ENCODE measurements around the gene MEX3C.

The MEX3C gene

DNA sequence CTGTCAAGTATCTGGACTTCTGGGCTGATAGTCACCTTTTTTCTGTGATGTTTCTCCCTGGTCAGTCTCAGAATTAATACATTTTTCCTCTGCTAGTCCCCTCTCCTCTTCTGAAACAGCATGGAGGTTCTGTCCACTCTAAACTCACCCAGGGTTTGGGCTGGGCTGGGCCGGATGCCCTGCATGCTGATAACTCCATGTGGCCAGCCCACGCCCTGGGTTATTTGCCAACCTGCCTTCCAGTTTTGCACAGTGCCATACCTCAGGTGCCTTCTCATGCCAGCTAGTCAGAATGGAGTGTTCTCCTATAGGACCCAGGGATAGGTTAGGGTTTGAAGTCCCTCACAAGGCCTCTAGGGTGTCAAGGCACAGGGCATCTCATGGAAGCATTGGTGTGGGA is 32.2 kb downstream of the MEX3C start:
- H3K27me3 ChIP-seq (ENCODE audit: insufficient read depth, low read length) = no peaks in the 10 kb centered on the region
- peaks cover 41% of the 10 kb centered on the region for H3K4me1 ChIP-seq (ENCODE audit: insufficient read depth, low read length)
- no peak overlapping the region for H3K27ac ChIP-seq (ENCODE audit: low read length)
- H3K9me3 ChIP-seq (ENCODE audit: insufficient read depth, low read depth, low read length) = no peaks in the 10 kb centered on the region
- H3K9ac ChIP-seq (ENCODE audit: low read depth, low read length) = no peak overlapping the region
- no peaks in the 10 kb centered on the region for H3K36me3 ChIP-seq (ENCODE audit: insufficient read depth, low read depth, low read length)
- no peak overlapping the region for H3K4me3 ChIP-seq (ENCODE audit: low read length)

DNA sequence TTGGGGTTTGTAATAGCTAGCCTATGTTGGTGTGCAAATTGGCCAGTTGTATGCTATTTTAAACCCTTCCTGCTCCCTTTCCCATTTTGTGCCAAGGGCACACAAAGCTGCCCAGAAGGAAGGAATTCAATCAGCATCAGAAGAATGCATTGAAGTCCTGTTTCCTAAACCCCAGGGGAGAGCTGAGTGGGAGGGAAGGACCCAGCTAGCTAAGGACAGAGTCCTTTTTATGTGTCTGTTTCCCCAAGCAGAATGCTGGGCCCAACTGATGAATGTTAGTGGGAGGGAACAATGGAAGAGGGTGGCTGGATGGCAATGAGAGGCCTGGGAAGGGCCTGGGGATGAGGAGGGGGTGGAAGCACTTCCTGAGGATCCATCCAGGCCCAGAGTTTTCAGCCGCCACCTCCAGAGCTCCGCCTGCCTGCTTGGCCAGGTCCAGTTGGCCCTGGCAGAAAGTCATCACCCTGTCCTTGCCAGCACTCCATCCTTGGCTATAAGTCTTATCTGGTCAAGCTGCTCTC is 32.7 kb downstream of the MEX3C start:
- no peak overlapping the region for H3K9ac ChIP-seq (ENCODE audit: low read depth, low read length)

DNA sequence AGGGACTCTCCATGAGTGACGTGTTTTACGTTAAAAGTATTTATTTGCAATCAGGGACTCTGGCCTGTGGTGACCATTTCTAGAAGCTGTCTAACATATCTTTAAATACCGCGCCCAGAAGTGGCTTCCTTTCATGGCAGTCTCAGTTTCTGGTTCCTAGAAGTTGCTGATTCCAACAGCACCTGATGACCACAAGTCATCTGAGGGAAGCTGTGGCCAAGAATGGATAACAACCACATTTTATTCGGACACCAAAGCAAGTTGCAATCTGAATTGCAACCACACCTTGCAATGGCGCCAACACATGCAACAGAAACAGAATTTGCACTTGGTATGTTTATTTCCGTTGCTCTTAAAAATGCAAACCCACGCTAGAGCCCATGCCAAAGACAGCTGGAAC is 33.1 kb downstream of the MEX3C start:
- Histone ChIP-seq H3K4me1 (ENCODE audit: insufficient read depth, low read length) (peaks cover 38% of the 10 kb centered on the region), H3K27ac (ENCODE audit: low read length) (no peak overlapping the region)

More for the DNA sequence above, 32.7 kb downstream of the MEX3C start:
- H3K4me1 ChIP-seq (ENCODE audit: insufficient read depth, low read length) = peaks cover 41% of the 10 kb centered on the region
- no peaks in the 10 kb centered on the region for H3K9me3 ChIP-seq (ENCODE audit: insufficient read depth, low read depth, low read length)
- H3K36me3 ChIP-seq (ENCODE audit: insufficient read depth, low read depth, low read length) = no peaks in the 10 kb centered on the region
- H3K27ac ChIP-seq (ENCODE audit: low read length) = no peak overlapping the region
- no peaks in the 10 kb centered on the region for H3K27me3 ChIP-seq (ENCODE audit: insufficient read depth, low read length)
- H3K4me3 ChIP-seq (ENCODE audit: low read length) = no peak overlapping the region

DNA sequence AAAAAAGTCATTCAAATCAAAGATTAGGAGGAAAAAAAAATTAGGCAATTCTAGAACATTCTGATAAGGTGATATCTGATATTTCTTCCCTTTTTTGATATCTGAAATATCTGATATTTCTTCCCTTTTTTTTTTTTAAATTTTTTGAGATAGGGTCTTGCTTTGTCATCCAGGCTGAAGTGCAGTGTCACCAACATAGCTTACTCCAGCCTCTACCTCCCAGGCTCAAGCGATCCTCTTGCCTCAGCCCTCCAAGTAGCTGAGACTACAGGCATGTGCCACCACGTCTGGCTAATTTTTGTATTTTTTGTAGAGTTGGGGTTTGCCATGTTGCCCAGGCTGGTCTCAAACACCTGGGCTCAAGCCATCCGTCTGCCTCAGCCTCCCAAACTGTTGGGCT is 33.9 kb downstream of the MEX3C start:
- H3K9ac ChIP-seq (ENCODE audit: low read depth, low read length) = no peak overlapping the region
- H3K27me3 ChIP-seq (ENCODE audit: insufficient read depth, low read length) = no peaks in the 10 kb centered on the region
- H3K27ac ChIP-seq (ENCODE audit: low read length) = no peak overlapping the region
- H3K9me3 ChIP-seq (ENCODE audit: insufficient read depth, low read depth, low read length) = no peaks in the 10 kb centered on the region
- no peaks in the 10 kb centered on the region for H3K36me3 ChIP-seq (ENCODE audit: insufficient read depth, low read depth, low read length)
- peaks cover 32% of the 10 kb centered on the region for H3K4me1 ChIP-seq (ENCODE audit: insufficient read depth, low read length)
- no peak overlapping the region for H3K4me3 ChIP-seq (ENCODE audit: low read length)

More for the DNA sequence above, 33.1 kb downstream of the MEX3C start:
- Histone ChIP-seq H3K9me3 (ENCODE audit: insufficient read depth, low read depth, low read length) (no peaks in the 10 kb centered on the region), H3K27me3 (ENCODE audit: insufficient read depth, low read length) (no peaks in the 10 kb centered on the region), H3K36me3 (ENCODE audit: insufficient read depth, low read depth, low read length) (no peaks in the 10 kb centered on the region), H3K9ac (ENCODE audit: low read depth, low read length) (no peak overlapping the region), H3K4me3 (ENCODE audit: low read length) (no peak overlapping the region)

DNA sequence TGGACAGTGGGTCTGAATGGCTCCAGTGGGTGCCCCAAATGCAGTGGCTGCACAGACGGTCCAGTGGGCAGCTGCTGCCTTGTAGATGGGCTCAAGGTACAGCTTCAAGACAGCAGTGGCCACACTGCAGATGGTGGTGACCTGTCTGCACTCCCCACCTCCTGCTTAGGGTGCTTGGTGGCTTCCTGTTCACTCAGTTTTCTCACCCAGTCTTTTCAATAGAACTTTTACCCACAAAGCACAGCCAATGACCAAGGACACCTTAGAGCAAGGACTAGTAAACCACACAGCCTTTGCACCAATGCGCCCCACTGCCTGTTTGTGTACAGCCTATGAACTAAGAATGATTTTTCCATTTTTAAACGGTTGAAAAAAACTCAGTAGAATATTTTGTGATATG is 34.9 kb downstream of the MEX3C start:
- Histone ChIP-seq H3K36me3 (ENCODE audit: insufficient read depth, low read depth, low read length) (no peaks in the 10 kb centered on the region), H3K9me3 (ENCODE audit: insufficient read depth, low read depth, low read length) (no peaks in the 10 kb centered on the region), H3K9ac (ENCODE audit: low read depth, low read length) (no peak overlapping the region), H3K4me3 (ENCODE audit: low read length) (no peak overlapping the region), H3K4me1 (ENCODE audit: insufficient read depth, low read length) (peaks cover 27% of the 10 kb centered on the region), H3K27ac (ENCODE audit: low read length) (no peak overlapping the region), H3K27me3 (ENCODE audit: insufficient read depth, low read length) (no peaks in the 10 kb centered on the region)

DNA sequence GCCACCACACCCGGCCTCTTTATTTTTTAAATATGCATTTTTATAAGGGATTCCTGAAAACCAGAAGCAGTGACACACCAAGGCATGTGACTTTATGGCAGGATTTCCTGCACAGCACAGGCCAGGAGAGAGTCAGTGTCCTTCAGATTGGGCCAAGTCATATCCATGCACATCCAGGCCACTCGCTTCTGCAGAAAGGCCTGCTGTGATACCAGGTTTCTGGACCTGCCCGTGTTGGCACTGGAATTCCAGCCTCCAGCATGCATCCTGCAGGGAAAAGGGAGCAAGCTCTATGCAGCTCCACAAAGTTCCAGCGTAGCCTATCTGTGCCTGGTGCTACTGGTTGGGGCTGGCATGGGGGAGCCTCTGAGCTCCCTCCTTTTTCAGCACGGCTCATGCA is 36.8 kb downstream of the MEX3C start:
- no peak overlapping the region for H3K4me3 ChIP-seq (ENCODE audit: low read length)
- no peaks in the 10 kb centered on the region for H3K9me3 ChIP-seq (ENCODE audit: insufficient read depth, low read depth, low read length)

DNA sequence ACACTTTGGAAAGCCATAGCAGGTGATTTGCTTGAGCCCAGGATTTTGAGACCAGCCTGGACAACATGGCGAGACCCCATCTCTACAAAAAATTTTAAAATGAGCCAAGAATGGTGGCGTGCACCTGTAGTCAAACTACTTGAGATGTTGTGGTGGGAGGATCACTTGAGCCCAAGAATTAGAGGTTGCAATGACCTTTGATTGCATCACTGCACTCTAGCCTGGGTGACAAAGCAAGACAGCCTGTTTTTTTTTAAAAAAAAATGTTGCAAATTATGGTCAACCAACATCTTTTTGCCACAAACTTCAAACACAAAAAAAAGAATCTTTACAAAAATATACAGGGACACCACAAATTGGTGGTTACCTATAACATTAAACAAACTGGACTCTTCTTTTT is 40.3 kb downstream of the MEX3C start:
- Histone ChIP-seq H3K9me3 (ENCODE audit: insufficient read depth, low read depth, low read length) (no peaks in the 10 kb centered on the region), H3K27ac (ENCODE audit: low read length) (no peak overlapping the region), H3K36me3 (ENCODE audit: insufficient read depth, low read depth, low read length) (no peaks in the 10 kb centered on the region), H3K4me3 (ENCODE audit: low read length) (no peak overlapping the region), H3K27me3 (ENCODE audit: insufficient read depth, low read length) (no peaks in the 10 kb centered on the region), H3K4me1 (ENCODE audit: insufficient read depth, low read length) (no peaks in the 10 kb centered on the region), H3K9ac (ENCODE audit: low read depth, low read length) (no peak overlapping the region)

More for the DNA sequence above, 36.8 kb downstream of the MEX3C start:
- Histone ChIP-seq H3K36me3 (ENCODE audit: insufficient read depth, low read depth, low read length) (no peaks in the 10 kb centered on the region), H3K9ac (ENCODE audit: low read depth, low read length) (no peak overlapping the region), H3K27ac (ENCODE audit: low read length) (no peak overlapping the region), H3K4me1 (ENCODE audit: insufficient read depth, low read length) (peaks cover 18% of the 10 kb centered on the region), H3K27me3 (ENCODE audit: insufficient read depth, low read length) (no peaks in the 10 kb centered on the region)

DNA sequence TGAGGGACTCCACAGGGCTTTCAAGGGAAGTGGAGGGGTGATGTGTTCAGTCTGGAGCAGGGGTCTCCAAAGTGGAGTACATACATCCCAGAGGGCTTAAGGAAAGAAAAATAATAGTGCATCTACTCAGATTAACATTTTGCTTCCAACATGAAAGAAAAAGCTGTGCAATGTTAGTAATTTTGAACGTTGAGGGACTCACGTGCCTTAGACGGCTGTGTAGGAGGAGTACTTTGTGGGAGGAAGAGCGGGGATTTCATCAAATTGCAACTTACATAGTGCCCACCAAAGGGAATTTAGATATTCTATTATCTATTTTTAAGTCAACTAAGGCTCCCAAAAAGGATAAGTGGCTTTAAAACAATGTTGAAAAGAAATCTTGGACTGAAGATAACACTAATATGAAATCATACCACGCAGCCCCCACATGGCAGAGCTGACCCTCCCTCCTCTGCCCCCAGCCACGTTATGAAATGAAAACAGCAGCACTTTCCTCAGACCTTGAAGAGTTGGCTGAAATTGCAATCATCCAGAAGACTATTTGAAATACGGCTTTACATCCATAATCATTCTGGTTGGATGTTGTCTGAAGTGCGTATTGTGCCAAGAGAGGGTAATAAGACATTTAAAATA is 42.9 kb downstream of the MEX3C start:
- Histone ChIP-seq H3K9ac (ENCODE audit: low read depth, low read length) (no peak overlapping the region), H3K9me3 (ENCODE audit: insufficient read depth, low read depth, low read length) (no peaks in the 10 kb centered on the region), H3K4me1 (ENCODE audit: insufficient read depth, low read length) (no peaks in the 10 kb centered on the region), H3K4me3 (ENCODE audit: low read length) (no peak overlapping the region), H3K27me3 (ENCODE audit: insufficient read depth, low read length) (no peaks in the 10 kb centered on the region), H3K27ac (ENCODE audit: low read length) (no peak overlapping the region), H3K36me3 (ENCODE audit: insufficient read depth, low read depth, low read length) (no peaks in the 10 kb centered on the region)

DNA sequence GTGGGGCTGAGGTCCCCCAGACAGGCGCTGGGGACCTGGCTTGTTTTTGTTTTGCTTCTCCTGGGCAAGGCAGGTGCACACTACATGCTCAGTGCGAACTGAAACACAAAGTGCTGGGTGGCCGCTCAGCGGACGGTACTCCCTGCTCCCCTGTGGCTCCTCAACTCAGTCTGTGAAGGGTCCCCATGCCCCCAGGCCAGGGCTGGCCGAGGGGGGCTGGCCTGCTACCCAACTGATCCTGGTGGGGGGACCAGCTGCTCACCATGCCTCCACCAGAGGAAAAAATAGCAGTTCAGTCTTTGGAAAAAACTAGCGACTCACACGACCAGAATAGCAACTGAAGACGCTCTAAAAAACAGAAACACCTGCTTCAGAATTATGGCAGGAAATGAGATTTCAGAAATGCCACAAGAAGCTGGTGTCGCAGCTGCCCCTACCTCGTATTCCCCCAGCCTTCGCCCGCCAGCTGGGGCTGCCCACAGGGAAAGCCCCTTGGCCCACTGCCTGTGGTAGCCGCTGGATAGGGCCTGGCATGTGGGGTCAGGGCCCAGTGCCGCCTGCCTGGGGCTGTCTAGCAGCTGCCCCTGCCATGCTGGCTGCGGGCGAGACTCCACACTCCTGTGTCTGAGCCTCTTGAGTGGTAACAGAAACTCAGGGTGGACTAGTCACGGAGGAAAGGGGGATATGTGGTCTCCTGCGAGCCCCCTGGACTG is 43.7 kb downstream of the MEX3C start:
- Histone ChIP-seq H3K9ac (ENCODE audit: low read depth, low read length) (no peak overlapping the region), H3K9me3 (ENCODE audit: insufficient read depth, low read depth, low read length) (no peaks in the 10 kb centered on the region), H3K4me3 (ENCODE audit: low read length) (no peak overlapping the region), H3K27me3 (ENCODE audit: insufficient read depth, low read length) (no peaks in the 10 kb centered on the region), H3K27ac (ENCODE audit: low read length) (no peak overlapping the region), H3K36me3 (ENCODE audit: insufficient read depth, low read depth, low read length) (no peaks in the 10 kb centered on the region), H3K4me1 (ENCODE audit: insufficient read depth, low read length) (no peaks in the 10 kb centered on the region)

DNA sequence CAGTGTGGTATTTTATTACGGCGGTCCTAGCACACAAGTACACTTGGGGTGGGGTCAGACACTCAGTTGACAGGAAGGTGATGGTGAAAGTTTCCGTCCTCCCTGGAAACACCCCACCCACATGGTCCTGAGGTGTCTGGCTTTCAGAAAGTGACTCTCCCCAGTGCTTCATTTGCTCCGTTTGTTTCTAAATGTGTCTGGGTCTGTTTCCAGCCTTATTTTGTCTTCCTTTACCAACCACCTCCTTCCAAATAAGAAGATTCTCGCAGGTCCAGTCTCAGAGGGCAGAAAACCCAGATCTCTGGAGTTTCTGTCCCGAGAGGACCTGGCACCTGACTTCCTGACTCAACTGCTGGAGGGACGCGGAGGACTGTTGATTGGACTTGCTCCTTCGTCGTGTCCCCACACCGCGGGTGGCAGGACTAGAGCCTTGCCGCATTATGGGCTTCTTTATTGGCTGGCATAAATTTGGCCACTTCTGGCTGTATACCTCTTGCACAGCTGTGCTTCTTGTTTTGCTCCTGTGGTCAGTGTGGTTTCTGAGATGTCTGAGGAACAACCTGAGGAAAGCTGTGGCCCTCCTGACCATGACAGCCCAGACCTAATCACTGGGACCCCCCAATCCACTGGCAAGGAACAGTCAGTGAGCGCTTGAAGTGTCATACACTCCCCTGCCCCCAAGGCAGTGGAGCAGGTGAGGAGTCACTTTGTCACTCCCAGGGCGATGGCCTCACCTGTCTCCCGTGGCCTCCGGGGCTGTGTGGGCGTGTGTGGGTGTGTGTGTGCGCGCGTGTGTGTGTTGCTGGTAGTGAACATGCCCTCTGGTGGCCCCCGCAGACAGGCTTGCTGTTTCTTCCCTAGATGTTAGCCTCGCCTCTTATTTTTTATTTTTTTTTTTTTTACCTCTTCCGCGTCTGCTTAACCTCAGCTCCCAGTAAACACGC is 45.6 kb downstream of the MEX3C start:
- H3K36me3 ChIP-seq (ENCODE audit: insufficient read depth, low read depth, low read length) = no peaks in the 10 kb centered on the region
- no peak overlapping the region for H3K4me3 ChIP-seq (ENCODE audit: low read length)
- no peaks in the 10 kb centered on the region for H3K27me3 ChIP-seq (ENCODE audit: insufficient read depth, low read length)
- no peaks in the 10 kb centered on the region for H3K9me3 ChIP-seq (ENCODE audit: insufficient read depth, low read depth, low read length)
- no peak overlapping the region for H3K9ac ChIP-seq (ENCODE audit: low read depth, low read length)
- no peaks in the 10 kb centered on the region for H3K4me1 ChIP-seq (ENCODE audit: insufficient read depth, low read length)
- H3K27ac ChIP-seq (ENCODE audit: low read length) = no peak overlapping the region

DNA sequence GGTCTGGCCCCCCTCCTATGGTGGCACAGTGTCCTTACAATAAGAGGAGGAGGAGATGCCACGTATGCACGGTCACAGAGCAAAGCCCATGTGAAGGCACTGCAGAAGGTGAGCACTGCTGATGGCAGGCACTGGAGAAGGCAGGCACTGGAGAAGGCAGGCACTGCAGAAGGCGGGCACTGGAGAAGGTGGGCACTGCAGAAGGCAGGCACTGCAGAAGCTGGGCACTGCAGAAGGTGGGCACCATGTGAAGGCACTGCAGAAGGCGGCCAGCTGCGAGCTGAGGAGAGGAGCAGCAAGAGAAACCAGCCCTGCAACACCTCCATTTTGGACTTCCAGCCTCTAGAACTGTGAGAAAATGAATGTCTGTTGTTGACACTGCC is 46.3 kb downstream of the MEX3C start:
- Histone ChIP-seq H3K9me3 (ENCODE audit: insufficient read depth, low read depth, low read length) (no peaks in the 10 kb centered on the region), H3K9ac (ENCODE audit: low read depth, low read length) (no peak overlapping the region), H3K27me3 (ENCODE audit: insufficient read depth, low read length) (no peaks in the 10 kb centered on the region), H3K4me1 (ENCODE audit: insufficient read depth, low read length) (no peaks in the 10 kb centered on the region), H3K27ac (ENCODE audit: low read length) (no peak overlapping the region), H3K4me3 (ENCODE audit: low read length) (no peak overlapping the region), H3K36me3 (ENCODE audit: insufficient read depth, low read depth, low read length) (no peaks in the 10 kb centered on the region)
